GM06990 (cell line): ENCODE measurements around the gene POLR3A.

Source experiments
- DNase-seq: peaks from one replicate; pipeline ENCODE4 v3.0.0-alpha.2; 2011; ENCODE audit not compliant: insufficient read length; ENCODE audit errors: extremely low read depth
- H3K27me3 ChIP-seq: replicated peaks from 2 replicates; pipeline ENCODE4 v1.6.0; 2011; ENCODE audit warnings: low read length; ENCODE audit not compliant: control insufficient read depth, insufficient read depth
- H3K36me3 ChIP-seq: 2 replicates; pipeline ENCODE4 v1.5.1; 2011; ENCODE audit warnings: low read length; ENCODE audit not compliant: control insufficient read depth, insufficient read depth
- H3K4me3 ChIP-seq: replicated peaks from 2 replicates; pipeline ENCODE4 v1.5.1; 2011; ENCODE audit warnings: low read depth, mild to moderate bottlenecking, control low read depth, low read length
- CTCF ChIP-seq: IDR thresholded peaks from 2 replicates; pipeline ENCODE4 v1.5.1; 2011; ENCODE audit warnings: low read length, control low read depth, mild to moderate bottlenecking, inconsistent platforms; ENCODE audit not compliant: insufficient read depth, poor library complexity, severe bottlenecking

POLR3A gene

GRCh38 chr10:78025685-78026364, 3.5 kb downstream of the POLR3A start:
- no peak overlapping the region for H3K4me3 ChIP-seq
- DNase-seq: no peak

GRCh38 chr10:78023741-78024140, 5.6 kb downstream of the POLR3A start:
- DNase-seq: no peak
- Histone ChIP-seq H3K36me3 (peaks cover 16% of the 10 kb centered on the region), H3K27me3 (no peaks in the 10 kb centered on the region), H3K4me3 (no peak overlapping the region)
- TF ChIP-seq CTCF: no peak

More at GRCh38 chr10:78025685-78026364, 3.5 kb downstream of the POLR3A start:
- no peaks in the 10 kb centered on the region for H3K27me3 ChIP-seq
- no peak for TF ChIP-seq CTCF
- peaks cover 11% of the 10 kb centered on the region for H3K36me3 ChIP-seq

GRCh38 chr10:78021201-78021600, 8.1 kb downstream of the POLR3A start:
- no peak for TF ChIP-seq CTCF
- Histone ChIP-seq H3K4me3 (no peak overlapping the region), H3K27me3 (no peaks in the 10 kb centered on the region), H3K36me3 (peaks cover 27% of the 10 kb centered on the region)
- no peak for DNase-seq

- no peak for TF ChIP-seq CTCF
- DNase-seq: no peak
- H3K4me3 ChIP-seq: no peak overlapping the region
- peaks cover 25% of the 10 kb centered on the region for H3K36me3 ChIP-seq
- H3K27me3 ChIP-seq: no peaks in the 10 kb centered on the region
These were observed 10.1 kb downstream of the POLR3A start for GRCh38 chr10:78019264-78019663.

- no peak for TF ChIP-seq CTCF
- DNase-seq: no peak
- H3K36me3 ChIP-seq: peaks cover 24% of the 10 kb centered on the region
These were observed 11.5 kb downstream of the POLR3A start for GRCh38 chr10:78017856-78018255.

GRCh38 chr10:78015546-78015945, 13.8 kb downstream of the POLR3A start:
- Histone ChIP-seq H3K4me3 (no peak overlapping the region), H3K27me3 (no peaks in the 10 kb centered on the region), H3K36me3 (peaks cover 28% of the 10 kb centered on the region)
- no peak for TF ChIP-seq CTCF
- DNase-seq: no peak

More at GRCh38 chr10:78017856-78018255, 11.5 kb downstream of the POLR3A start:
- H3K27me3 ChIP-seq: no peaks in the 10 kb centered on the region
- H3K4me3 ChIP-seq: no peak overlapping the region
